Erythroblast (primary cell): Measurements from ENCODE around the gene IVL.

ENCODE experiments used
- GATA1 ChIP-seq: IDR thresholded peaks from 2 replicates; pipeline ENCODE4 v1.6.1; 2011; ENCODE audit warnings: low read depth, mild to moderate bottlenecking, control low read depth, low read length, moderate library complexity
- POLR2A ChIP-seq: IDR thresholded peaks from 2 replicates; pipeline ENCODE4 v1.6.1; 2011; ENCODE audit warnings: mild to moderate bottlenecking, low read length

DNA sequence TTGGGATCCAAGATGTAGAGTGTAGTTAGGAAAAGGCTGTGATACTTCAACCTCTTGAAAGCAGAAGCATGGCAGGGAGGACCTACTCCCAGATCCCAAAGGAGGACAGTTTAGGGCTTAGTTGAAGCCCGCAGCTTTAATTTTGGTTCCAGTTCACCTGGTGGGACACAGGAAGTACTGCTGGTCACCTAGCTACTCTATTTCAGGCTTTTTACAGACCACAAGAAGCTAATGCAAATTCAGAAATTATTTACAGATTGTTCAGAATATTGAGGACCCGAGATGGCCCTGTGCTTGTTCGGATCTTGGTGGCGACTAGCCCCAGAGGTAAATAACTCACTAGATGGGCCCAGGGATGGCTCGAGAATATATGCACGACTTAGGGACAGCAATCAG is 36.6 kb upstream of the IVL start:
- no peak for TF ChIP-seq POLR2A
- no peak for TF ChIP-seq GATA1
